HFFc6 (cell line): ENCODE results near the gene ADTRP. TPM values are rescaled to one million over a fixed set of nuclear protein-coding genes. Genes with fewer than 3 reads are reported as not detected.
"Not testable (repeated sequence)": the region's sequence is repeated elsewhere in the genome, so short reads cannot be mapped to it uniquely, and the experiment has no call there.

Experiments
- DNase-seq: peaks from one replicate; pipeline ENCODE4 v3.0.0-alpha.2; 2018
- H3K27ac Mint-ChIP-seq: 2 replicates; pipeline ENCODE4 v1.8.0; 2020; ENCODE audit warnings: mild to moderate bottlenecking, mixed read lengths
- H3K27me3 Mint-ChIP-seq: 2 replicates; pipeline ENCODE4 v1.8.0; 2021; ENCODE audit warnings: mild to moderate bottlenecking, moderate library complexity, mixed read lengths; ENCODE audit not compliant: insufficient read depth
- H3K36me3 Mint-ChIP-seq: 2 replicates; pipeline ENCODE4 v1.8.0; 2021; ENCODE audit warnings: low read depth, mixed read lengths
- H3K4me1 Mint-ChIP-seq: 2 replicates; pipeline ENCODE4 v1.8.0; 2020; ENCODE audit warnings: low read depth, mixed read lengths
- H3K4me3 Mint-ChIP-seq: 2 replicates; pipeline ENCODE4 v1.8.0; 2020; ENCODE audit warnings: mild to moderate bottlenecking, moderate library complexity, mixed read lengths
- H3K9me3 Mint-ChIP-seq: 2 replicates; pipeline ENCODE4 v1.8.0; 2020; ENCODE audit warnings: mild to moderate bottlenecking, mixed read lengths
- total RNA-seq, 6 experiments: library from RNA; stranded (reverse); fragmentation: NEBNext Ultra II Directional; extraction: Animal tissue kit (Norgen Biotek cat#: 25700); gene quantifications; 2 replicates in 1 of 6; 3 replicates in 5 of 6; pipeline ENCODE4 v1.2.3, GENCODE V29; 2021
- TF ChIP-seq, protein P1 (sequence below): fragments of 200-600 bp; sonication (generic); IDR thresholded peaks from 2 replicates; pipeline ENCODE4 v1.5.0; 2021; ENCODE audit warnings: antibody characterized with exemption, mild to moderate bottlenecking

The ADTRP gene
- total RNA-seq, 6 experiments from 2014 or later = 0.24 to 0.99 (median 0.84) TPM

DNA sequence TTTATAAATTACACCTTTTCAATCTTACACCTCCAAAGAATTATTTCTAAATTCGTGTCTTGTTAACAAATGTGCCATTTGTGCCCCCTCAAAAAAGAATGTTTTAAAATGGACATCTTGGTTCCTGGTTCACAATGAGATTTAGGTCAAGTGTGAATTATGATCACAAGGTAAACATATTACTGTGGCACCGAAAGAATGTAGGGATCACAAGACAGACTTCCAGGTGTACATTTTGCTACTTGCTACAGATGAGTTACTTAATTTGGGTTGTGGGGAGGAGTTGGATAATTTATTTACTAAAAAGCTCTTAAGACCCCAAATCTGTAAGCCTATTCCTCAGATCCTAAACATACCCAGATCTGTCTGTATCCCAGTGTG, 25.0 kb upstream of the ADTRP start:
- Mint-ChIP-seq H3K9me3 (no peaks in the 10 kb centered on the region), H3K27me3 (peaks cover 1% of the 10 kb centered on the region), H3K4me1 (peaks cover 12% of the 10 kb centered on the region), H3K36me3 (no peaks in the 10 kb centered on the region), H3K27ac (no peak overlapping the region), H3K4me3 (no peak overlapping the region)
- DNase-seq = no peak
- TF ChIP-seq, protein P1, sequence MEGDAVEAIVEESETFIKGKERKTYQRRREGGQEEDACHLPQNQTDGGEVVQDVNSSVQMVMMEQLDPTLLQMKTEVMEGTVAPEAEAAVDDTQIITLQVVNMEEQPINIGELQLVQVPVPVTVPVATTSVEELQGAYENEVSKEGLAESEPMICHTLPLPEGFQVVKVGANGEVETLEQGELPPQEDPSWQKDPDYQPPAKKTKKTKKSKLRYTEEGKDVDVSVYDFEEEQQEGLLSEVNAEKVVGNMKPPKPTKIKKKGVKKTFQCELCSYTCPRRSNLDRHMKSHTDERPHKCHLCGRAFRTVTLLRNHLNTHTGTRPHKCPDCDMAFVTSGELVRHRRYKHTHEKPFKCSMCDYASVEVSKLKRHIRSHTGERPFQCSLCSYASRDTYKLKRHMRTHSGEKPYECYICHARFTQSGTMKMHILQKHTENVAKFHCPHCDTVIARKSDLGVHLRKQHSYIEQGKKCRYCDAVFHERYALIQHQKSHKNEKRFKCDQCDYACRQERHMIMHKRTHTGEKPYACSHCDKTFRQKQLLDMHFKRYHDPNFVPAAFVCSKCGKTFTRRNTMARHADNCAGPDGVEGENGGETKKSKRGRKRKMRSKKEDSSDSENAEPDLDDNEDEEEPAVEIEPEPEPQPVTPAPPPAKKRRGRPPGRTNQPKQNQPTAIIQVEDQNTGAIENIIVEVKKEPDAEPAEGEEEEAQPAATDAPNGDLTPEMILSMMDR = no peak

DNA sequence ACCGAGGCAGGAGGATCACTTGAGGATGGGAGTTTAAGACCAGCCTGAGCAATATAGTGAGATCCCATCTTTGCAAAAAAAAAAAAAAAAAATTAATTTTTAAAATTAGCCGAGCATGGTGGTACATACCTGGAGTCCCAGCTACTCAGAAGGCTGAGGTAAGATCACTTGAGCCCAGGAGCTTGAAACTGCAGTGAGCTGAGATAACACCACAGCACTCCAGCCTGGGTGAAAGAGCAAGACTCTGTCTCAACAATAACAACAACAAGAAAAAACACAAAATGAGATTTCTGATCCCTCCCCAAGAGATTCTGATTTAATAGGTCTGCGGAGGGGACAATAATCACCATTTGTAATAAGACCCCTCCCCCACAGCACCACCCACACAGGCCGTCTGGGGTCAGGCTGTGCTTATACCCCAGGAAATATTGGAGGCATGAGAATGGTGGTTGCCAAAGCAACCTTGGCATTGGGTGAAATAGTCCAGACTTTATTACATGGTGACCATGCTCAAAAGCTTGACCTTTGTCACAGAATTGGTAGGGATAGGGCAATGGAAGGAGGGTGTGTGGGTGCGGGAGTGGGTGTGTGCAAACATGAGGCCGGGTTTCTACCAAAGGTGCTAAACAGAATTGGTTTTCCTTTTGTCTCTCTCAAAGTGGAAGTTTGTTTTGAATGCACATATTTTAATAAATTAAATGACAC, 24.4 kb upstream of the ADTRP start:
- peaks cover 1% of the 10 kb centered on the region for H3K27me3 Mint-ChIP-seq
- no peaks in the 10 kb centered on the region for H3K9me3 Mint-ChIP-seq
- TF ChIP-seq, protein P1 = no peak
- no peaks in the 10 kb centered on the region for H3K36me3 Mint-ChIP-seq
- no peak for DNase-seq
- H3K4me3 Mint-ChIP-seq = no peak overlapping the region
- H3K27ac Mint-ChIP-seq = no peak overlapping the region
- peaks cover 17% of the 10 kb centered on the region for H3K4me1 Mint-ChIP-seq

DNA sequence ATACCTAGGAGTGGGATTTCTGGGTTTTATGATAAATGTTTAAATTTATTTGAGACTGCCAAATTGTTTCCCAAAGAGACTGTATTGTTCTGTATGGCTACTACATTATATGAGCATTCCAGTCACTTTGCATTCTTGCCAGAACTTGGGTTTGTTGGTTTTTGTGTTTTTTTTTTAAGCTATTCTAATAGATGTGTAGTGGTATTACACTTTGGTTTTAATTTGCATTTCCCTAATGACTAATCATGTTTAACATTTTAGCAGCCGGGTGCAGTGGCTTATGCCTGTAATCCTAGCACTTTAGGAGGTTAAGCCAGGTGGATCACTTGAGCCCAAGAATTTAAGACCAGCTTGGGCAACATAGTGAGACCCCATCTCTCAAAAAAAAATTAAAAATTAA, 21.9 kb upstream of the ADTRP start:
- H3K27me3 Mint-ChIP-seq, H3K27ac Mint-ChIP-seq, H3K9me3 Mint-ChIP-seq, H3K4me3 Mint-ChIP-seq, H3K36me3 Mint-ChIP-seq, DNase-seq: not testable (repeated sequence)
- H3K4me1 Mint-ChIP-seq = peaks cover 20% of the 10 kb centered on the region

DNA sequence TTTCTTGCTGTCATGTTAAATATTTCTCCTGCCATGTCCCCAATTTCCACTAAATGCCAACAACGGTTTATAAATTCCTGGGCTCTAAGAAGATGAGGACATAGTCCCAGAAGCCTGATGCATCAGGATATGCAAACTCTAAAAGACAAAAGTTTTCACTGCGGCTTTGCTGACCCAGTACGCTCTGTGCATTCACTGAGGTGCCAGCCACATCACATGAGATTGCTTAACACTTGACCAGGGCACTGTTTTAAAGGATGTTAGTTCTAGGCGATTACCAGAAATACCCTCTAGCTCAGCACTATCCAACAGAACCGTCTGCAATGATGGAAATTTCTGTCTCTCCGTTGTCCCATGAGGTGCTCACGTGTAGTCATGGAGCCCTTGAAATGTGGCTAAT, 19.9 kb upstream of the ADTRP start:
- Mint-ChIP-seq H3K4me3 (no peak overlapping the region), H3K9me3 (no peaks in the 10 kb centered on the region), H3K27ac (no peak overlapping the region), H3K36me3 (no peaks in the 10 kb centered on the region), H3K27me3 (no peaks in the 10 kb centered on the region), H3K4me1 (peaks cover 16% of the 10 kb centered on the region)
- TF ChIP-seq, protein P1 = no peak
- no peak for DNase-seq

DNA sequence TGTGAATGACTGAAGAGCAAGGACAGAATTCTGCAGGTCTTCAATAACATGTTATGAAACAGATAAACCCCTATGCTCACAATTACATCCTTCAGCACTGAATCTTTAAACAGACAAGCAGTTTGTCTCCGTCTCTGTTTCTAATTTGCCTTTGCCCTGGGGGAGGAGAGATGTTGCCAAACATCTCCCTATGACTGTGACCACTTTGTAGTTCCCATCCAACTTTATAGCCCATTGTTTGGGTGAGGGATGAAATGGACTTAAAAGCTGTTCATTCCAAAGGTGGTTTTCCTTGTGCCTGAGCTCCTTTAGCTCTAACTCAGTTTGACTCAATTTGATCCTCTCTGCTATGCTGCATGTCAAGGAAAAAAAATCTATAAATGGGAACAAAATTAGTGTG, 19.5 kb upstream of the ADTRP start:
- no peaks in the 10 kb centered on the region for H3K27me3 Mint-ChIP-seq
- peaks cover 3% of the 10 kb centered on the region; the same call in 1 of the 2 replicates for H3K36me3 Mint-ChIP-seq
- H3K4me1 Mint-ChIP-seq = peaks cover 16% of the 10 kb centered on the region
- no peak overlapping the region for H3K4me3 Mint-ChIP-seq
- no peak for DNase-seq
- TF ChIP-seq, protein P1 = no peak
- no peaks in the 10 kb centered on the region for H3K9me3 Mint-ChIP-seq
- H3K27ac Mint-ChIP-seq = no peak overlapping the region

DNA sequence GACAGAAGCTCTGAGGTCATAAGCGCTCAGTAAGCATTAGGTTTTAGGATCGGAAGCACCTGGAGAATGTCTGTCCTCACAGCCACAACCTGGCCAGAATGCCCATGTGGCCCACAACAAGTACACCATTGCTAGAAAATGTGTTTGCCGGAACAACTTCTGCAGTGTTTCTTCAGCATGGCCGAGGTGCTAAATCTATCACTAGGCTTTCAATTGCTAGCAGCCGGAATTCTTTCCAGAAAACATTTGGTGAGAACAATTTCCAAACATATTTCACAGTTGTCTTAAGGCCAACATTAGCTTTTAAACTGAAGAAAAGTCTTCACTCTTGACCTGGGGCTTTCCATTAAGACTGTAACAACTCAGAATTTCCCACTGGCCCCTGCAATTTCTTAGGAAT, 18.2 kb upstream of the ADTRP start:
- DNase-seq = no peak
- Mint-ChIP-seq H3K27ac (no peak overlapping the region), H3K4me3 (no peak overlapping the region), H3K4me1 (peaks cover 16% of the 10 kb centered on the region), H3K9me3 (peaks cover 4% of the 10 kb centered on the region; the same call in 1 of the 2 replicates), H3K36me3 (peaks cover 8% of the 10 kb centered on the region; the same call in 1 of the 2 replicates), H3K27me3 (no peaks in the 10 kb centered on the region)
- TF ChIP-seq, protein P1 = no peak
